A673 (cell line): ENCODE measurements around the gene KLK2. TPM values are rescaled to one million over a fixed set of nuclear protein-coding genes. Genes with fewer than 3 reads are reported as not detected.
A peak's percentile ranks its signal among the peaks of the same experiment; 100 is the strongest.

Source experiments
- BruUV-seq: library from RNA; stranded (reverse); fragments of 400-500 nt; replicated peaks from 2 replicates; lab custom pipeline; 2021; lab: Mats Ljungman, UMichigan
- CTCF ChIA-PET: fragments of 300-600 bp; sonication (Branson Sonifier 250); formaldehyde crosslinking; loops from one replicate; lab custom pipeline; 2022; ENCODE audit warnings: antibody characterized with exemption; lab: Charles Lee
- POLR2A ChIA-PET: fragments of 300-600 bp; sonication (Branson Sonifier 250); formaldehyde crosslinking; loops from one replicate; lab custom pipeline; 2022; ENCODE audit warnings: antibody characterized with exemption; ENCODE audit not compliant: low non-redundant PET; lab: Charles Lee
- DNase-seq: peaks from one replicate; pipeline ENCODE4 v3.0.0-alpha.2; 2015; ENCODE audit warnings: low spot score
- H3K27ac ChIP-seq: fragments of 200-600 bp; sonication (generic); 2 replicates; pipeline ENCODE4 v1.5.1; 2016; ENCODE audit warnings: mixed run types, low read depth, mild to moderate bottlenecking, mixed read lengths, antibody characterized with exemption, low read length; ENCODE audit not compliant: poor library complexity, severe bottlenecking
- H3K27me3 ChIP-seq: fragments of 200-600 bp; sonication (generic); replicated peaks from 2 replicates; pipeline ENCODE4 v1.6.1; 2017; ENCODE audit warnings: mixed run types, low read depth, mild to moderate bottlenecking, mixed read lengths, antibody characterized with exemption, low read length; ENCODE audit not compliant: insufficient read depth, poor library complexity
- H3K36me3 ChIP-seq: fragments of 200-600 bp; sonication (generic); 2 replicates; pipeline ENCODE4 v1.6.1; 2016; ENCODE audit warnings: mixed run types, mild to moderate bottlenecking, mixed read lengths, antibody characterized with exemption, low read length; ENCODE audit not compliant: insufficient read depth, poor library complexity, severe bottlenecking
- H3K4me1 ChIP-seq: fragments of 200-600 bp; sonication (generic); 2 replicates; pipeline ENCODE4 v1.6.1; 2017; ENCODE audit warnings: mixed run types, mild to moderate bottlenecking, mixed read lengths, antibody characterized with exemption, low read length; ENCODE audit not compliant: insufficient read depth, poor library complexity, severe bottlenecking
- H3K4me3 ChIP-seq: fragments of 200-600 bp; sonication (generic); 2 replicates; pipeline ENCODE4 v1.5.1; 2016; ENCODE audit warnings: low read depth, mixed run types, mild to moderate bottlenecking, mixed read lengths, low read length; ENCODE audit not compliant: poor library complexity, severe bottlenecking
- H3K9me3 ChIP-seq: fragments of 200-600 bp; sonication (generic); 2 replicates; pipeline ENCODE4 v1.6.1; 2016; ENCODE audit warnings: mixed run types, low read depth, mild to moderate bottlenecking, mixed read lengths, antibody characterized with exemption, low read length; ENCODE audit not compliant: poor library complexity, severe bottlenecking
- CTCF ChIP-seq: fragments of 300-800, 200-600 bp; sonication (generic); conservative IDR thresholded peaks from 2 replicates; pipeline ENCODE4 v1.5.1; 2017; ENCODE audit warnings: low read depth, mild to moderate bottlenecking, antibody characterized with exemption, low read length, moderate library complexity, mixed read lengths
- EZH2 ChIP-seq: fragments of 200-600 bp; sonication (generic); IDR thresholded peaks from 2 replicates; pipeline ENCODE4 v1.6.1; 2017; ENCODE audit warnings: borderline replicate concordance, low read depth, mild to moderate bottlenecking, mixed read lengths, antibody characterized with exemption, low read length; ENCODE audit not compliant: poor library complexity, severe bottlenecking
- intact Hi-C: fragments of 100-400 bp; cut with micrococcal nuclease; formaldehyde crosslinking; loops from one replicate; pipeline ENCODE4 v1.10.0; 2022; ENCODE audit not compliant: unreplicated experiment
- total RNA-seq: library from RNA; stranded (reverse); gene quantifications from 2 replicates; pipeline ENCODE4 v1.2.3, GENCODE V29; 2021

Gene KLK2
- total RNA-seq, 1 experiment from 2014 or later = not detected

GRCh38 chr19:50922317-50922853 lies 49.1 kb downstream of the KLK2 start:
- BruUV-seq = no TSS peak
- H3K27me3 ChIP-seq = peaks cover 12% of the 10 kb centered on the region
- intact Hi-C loops = loop anchor here (1.0 to 10.0 kb wide), 5 partner anchors 130 to 568 kb away; partner anchors contain the start of gene ACP4
- TF ChIP-seq EZH2 (no peak), CTCF (peak; percentile 92)
- H3K4me1 ChIP-seq = peaks cover 11% of the 10 kb centered on the region
- H3K27ac ChIP-seq = no peak overlapping the region
- H3K9me3 ChIP-seq = no peaks in the 10 kb centered on the region
- peak; percentile 88 for DNase-seq
- POLR2A ChIA-PET = interaction anchor here (1.0 kb wide), 1 partner anchor 197 kb away, joined by 26 read pairs; no protein-coding TSS in a partner anchor
- H3K36me3 ChIP-seq = no peaks in the 10 kb centered on the region
- H3K4me3 ChIP-seq = no peak overlapping the region
- CTCF ChIA-PET = interaction anchor here (0.6 to 2.2 kb wide), 10 partner anchors 12 to 565 kb away, joined by 3 to 15 read pairs (median 4); no protein-coding TSS in a partner anchor

- intact Hi-C loops = loop anchor here (5.0 to 10.0 kb wide), 4 partner anchors 132 to 570 kb away; partner anchors contain the start of gene ACP4
- Histone ChIP-seq H3K4me3 (no peak overlapping the region), H3K27me3 (no peaks in the 10 kb centered on the region), H3K27ac (no peak overlapping the region), H3K4me1 (peaks cover 11% of the 10 kb centered on the region), H3K36me3 (no peaks in the 10 kb centered on the region), H3K9me3 (no peaks in the 10 kb centered on the region)
- no TSS peak for BruUV-seq
- no peak for TF ChIP-seq CTCF
- TF ChIP-seq EZH2 = no peak
- no peak for DNase-seq
- POLR2A ChIA-PET = no interaction called here
- CTCF ChIA-PET = interaction anchor here (0.7 kb wide), 1 partner anchor 78 kb away, joined by 5 read pairs; no protein-coding TSS in a partner anchor
These were observed 51.3 kb downstream of the KLK2 start for GRCh38 chr19:50924586-50924985.

DNA sequence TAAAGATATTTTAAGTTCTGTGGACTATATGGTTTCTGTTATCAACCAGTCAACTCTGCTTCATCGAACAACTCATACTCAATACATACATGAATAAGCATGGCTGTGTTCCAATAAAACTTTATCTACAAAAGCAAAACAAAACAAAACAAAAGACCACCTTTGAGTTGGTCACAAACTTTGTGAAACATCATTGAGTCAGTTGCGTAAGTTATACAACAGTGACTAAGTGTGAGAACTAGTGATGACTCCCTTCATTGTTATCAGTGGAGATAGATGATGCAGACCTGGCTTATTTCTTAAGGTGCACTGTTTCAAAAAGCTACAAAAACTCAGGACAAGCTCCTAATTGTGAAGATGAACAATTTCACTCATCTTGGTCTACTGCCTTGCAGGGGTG lies 52.5 kb downstream of the KLK2 start:
- intact Hi-C loops = loop anchor here (10.0 kb wide), 2 partner anchors 169 to 571 kb away; no protein-coding TSS in a partner anchor
- DNase-seq = no peak

More for the DNA sequence above, 52.5 kb downstream of the KLK2 start:
- Histone ChIP-seq H3K36me3 (no peaks in the 10 kb centered on the region), H3K27me3 (no peaks in the 10 kb centered on the region), H3K27ac (no peak overlapping the region), H3K9me3 (no peaks in the 10 kb centered on the region), H3K4me1 (peaks cover 11% of the 10 kb centered on the region), H3K4me3 (no peak overlapping the region)
- POLR2A ChIA-PET = no interaction called here
- no peak for TF ChIP-seq CTCF
- no peak for TF ChIP-seq EZH2
- CTCF ChIA-PET = no interaction called here
- BruUV-seq = no TSS peak
